Measurements from ENCODE around the gene SPG21. TPM values are rescaled to one million over a fixed set of nuclear protein-coding genes. Genes with fewer than 3 reads are reported as not detected.

SPG21 gene
- total and polyA plus RNA-seq, 3 donors from 2014 or later: 76.2 to 98.8 (median 85.5) TPM

DNA sequence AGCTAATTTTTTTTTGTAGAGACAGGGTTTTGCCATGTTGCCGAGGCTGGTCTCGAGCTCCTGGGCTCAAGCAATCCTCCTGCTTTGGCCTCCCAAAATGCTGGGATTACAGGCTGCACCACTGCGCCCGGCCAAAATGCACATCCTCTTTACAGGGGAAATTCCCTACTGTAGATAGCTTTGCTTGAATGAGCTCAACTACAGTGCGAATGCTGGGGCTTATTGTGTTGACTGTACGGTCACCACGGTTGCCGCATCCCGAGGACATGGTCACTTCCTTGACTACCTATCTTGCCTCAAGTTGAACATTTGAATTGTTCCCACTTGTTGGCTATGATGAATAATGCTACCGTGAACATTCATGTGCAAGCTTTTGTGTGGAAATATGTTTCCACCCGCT, 45.0 kb upstream of the SPG21 start:
- Histone ChIP-seq H3K4me1 (no peaks in the 10 kb centered on the region), H3K9me3 (no peaks in the 10 kb centered on the region), H3K27me3 (no peaks in the 10 kb centered on the region), H3K27ac (no peak overlapping the region), H3K36me3 (ENCODE audit: low read depth, missing control alignments) (no peaks in the 10 kb centered on the region), H3K4me3 (no peak overlapping the region)
- no peak for DNase-seq
- WGBS, 2 donors: 96% methylated on average over 11 of the region's 11 CpGs
- TF ChIP-seq POLR2A (IDR thresholded peaks at IDR 0.05): no peak
- TF ChIP-seq, protein P1, sequence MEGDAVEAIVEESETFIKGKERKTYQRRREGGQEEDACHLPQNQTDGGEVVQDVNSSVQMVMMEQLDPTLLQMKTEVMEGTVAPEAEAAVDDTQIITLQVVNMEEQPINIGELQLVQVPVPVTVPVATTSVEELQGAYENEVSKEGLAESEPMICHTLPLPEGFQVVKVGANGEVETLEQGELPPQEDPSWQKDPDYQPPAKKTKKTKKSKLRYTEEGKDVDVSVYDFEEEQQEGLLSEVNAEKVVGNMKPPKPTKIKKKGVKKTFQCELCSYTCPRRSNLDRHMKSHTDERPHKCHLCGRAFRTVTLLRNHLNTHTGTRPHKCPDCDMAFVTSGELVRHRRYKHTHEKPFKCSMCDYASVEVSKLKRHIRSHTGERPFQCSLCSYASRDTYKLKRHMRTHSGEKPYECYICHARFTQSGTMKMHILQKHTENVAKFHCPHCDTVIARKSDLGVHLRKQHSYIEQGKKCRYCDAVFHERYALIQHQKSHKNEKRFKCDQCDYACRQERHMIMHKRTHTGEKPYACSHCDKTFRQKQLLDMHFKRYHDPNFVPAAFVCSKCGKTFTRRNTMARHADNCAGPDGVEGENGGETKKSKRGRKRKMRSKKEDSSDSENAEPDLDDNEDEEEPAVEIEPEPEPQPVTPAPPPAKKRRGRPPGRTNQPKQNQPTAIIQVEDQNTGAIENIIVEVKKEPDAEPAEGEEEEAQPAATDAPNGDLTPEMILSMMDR (IDR thresholded peaks at IDR 0.05): no peak
- intact Hi-C loops (cut with DNase I; ENCODE audit: low total_unique reads): loop anchor here (10.0 kb wide), 1 partner anchor 50 kb away; no protein-coding TSS in a partner anchor

DNA sequence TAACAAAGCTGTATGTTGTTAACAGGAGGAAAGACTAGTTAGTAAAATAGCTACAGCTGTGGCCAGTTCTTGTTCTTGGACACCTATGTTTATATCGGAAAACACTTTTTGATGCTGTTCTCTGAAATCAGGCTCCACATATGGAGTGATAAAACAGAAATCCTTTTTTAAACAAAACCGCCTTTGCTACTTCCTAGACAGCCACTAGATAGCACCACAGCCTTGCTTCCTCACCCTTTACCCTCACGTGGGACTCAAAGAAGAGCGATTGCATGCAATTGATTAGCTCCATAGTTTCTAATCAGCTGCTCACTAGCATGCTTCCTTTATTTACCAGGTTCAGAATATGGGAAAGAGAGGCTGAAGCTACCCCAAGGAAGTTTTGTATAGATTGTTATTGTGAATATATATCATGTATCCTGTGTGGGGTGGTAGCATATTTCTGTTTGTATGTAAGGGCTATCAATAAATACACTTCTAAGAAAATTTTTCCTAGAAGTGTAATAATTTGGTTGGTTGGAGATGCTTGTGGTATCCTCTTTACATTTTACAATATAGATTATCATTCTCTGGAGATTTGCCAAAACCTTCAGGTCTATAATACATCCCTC, 44.0 kb upstream of the SPG21 start:
- H3K27me3 ChIP-seq: no peaks in the 10 kb centered on the region
- 23 to 31% methylated on average over 4 of the region's 4 CpGs for WGBS, 2 donors
- H3K9me3 ChIP-seq: no peaks in the 10 kb centered on the region
- TF ChIP-seq, protein P1 (IDR thresholded peaks at IDR 0.05): peak; percentile 22 to 33 (median 23)
- TF ChIP-seq POLR2A (IDR thresholded peaks at IDR 0.05): no peak
- H3K36me3 ChIP-seq (ENCODE audit: low read depth, missing control alignments): no peaks in the 10 kb centered on the region
- DNase-seq: no peak
- H3K4me1 ChIP-seq: no peaks in the 10 kb centered on the region
- intact Hi-C loops (cut with DNase I; ENCODE audit: low total_unique reads): loop anchor here (10.0 kb wide), 1 partner anchor 51 kb away; no protein-coding TSS in a partner anchor
- no peak overlapping the region for H3K27ac ChIP-seq
- no peak overlapping the region for H3K4me3 ChIP-seq

DNA sequence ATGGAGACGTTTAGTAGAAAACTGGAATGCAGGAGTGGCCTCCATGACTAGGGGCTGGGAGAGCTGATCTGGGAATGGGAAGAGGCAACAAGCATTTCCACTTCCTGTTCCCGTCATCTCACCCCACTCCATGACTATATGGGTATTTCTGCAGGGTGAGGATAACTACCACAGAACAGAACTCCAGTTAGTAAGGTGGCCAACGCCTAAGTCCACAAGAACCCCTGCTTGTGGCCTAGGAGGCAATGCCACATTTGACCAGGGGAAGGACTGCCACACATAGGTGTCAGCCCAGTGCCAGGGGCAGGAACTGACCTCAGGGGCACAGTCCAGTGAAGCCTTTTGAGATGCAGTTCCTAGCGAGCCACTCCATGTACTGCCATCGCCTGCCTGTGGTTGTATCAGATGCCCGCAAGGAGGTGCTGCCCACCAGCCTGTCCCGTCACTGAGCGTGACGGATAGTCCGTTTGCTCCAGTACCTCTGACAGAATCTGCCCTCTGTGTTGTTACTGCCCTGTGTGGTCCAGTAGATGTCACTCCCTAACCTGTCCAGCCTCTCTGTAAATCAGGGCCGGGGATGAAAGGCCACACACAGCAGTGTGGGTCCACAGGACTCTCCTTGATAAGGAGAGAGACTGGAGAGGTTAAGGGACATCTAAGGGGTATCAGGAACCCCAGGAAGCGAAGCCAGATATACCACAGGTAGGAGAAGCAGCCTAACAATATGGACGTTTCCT, 43.3 kb upstream of the SPG21 start:
- no peaks in the 10 kb centered on the region for H3K9me3 ChIP-seq
- no peaks in the 10 kb centered on the region for H3K36me3 ChIP-seq (ENCODE audit: low read depth, missing control alignments)
- no peak overlapping the region for H3K27ac ChIP-seq
- peak; percentile 75 for DNase-seq
- TF ChIP-seq, protein P1 (IDR thresholded peaks at IDR 0.05): peak; percentile 42 to 63 (median 62)
- no peak for TF ChIP-seq POLR2A (IDR thresholded peaks at IDR 0.05)
- H3K4me3 ChIP-seq: no peak overlapping the region
- intact Hi-C loops (cut with DNase I; ENCODE audit: low total_unique reads): loop anchor here (10.0 kb wide), 1 partner anchor 52 kb away; no protein-coding TSS in a partner anchor
- peaks cover 4% of the 10 kb centered on the region for H3K4me1 ChIP-seq
- WGBS, 2 donors: 51 to 56% methylated on average over 11 to 13 of the region's 13 CpGs
- H3K27me3 ChIP-seq: no peaks in the 10 kb centered on the region

DNA sequence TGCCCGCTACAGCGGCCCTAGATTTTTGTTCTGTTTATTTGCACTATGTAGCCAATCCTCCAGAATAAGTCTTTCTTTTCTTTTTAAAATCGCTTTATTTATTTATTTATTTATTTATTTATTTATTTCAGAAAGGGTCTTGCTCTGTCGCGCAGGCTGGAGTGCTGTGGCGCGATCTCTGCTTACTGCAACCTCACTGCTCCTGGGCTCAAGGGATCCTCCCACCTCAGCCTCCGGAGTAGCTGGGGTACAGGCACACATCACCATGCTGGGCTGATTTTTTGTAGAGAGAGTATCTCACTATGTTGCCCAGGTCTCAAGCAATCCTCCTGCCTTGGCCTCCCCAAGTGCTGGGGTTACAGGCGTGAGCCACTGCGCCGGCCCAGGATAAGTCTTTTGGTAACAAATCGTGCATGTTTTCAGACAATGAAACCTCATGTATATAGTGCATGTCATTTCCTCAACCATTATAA, 40.1 kb upstream of the SPG21 start:
- Histone ChIP-seq H3K27me3 (no peaks in the 10 kb centered on the region), H3K27ac (no peak overlapping the region), H3K4me1 (peaks cover 4% of the 10 kb centered on the region), H3K9me3 (no peaks in the 10 kb centered on the region), H3K36me3 (ENCODE audit: low read depth, missing control alignments) (no peaks in the 10 kb centered on the region), H3K4me3 (peak overlapping the region; percentile 90 to 96)
- WGBS, 2 donors: 35 to 59% methylated on average over 12 of the region's 12 CpGs
- intact Hi-C loops (cut with DNase I; ENCODE audit: low total_unique reads): loop anchor here (10.0 kb wide), 1 partner anchor 55 kb away; no protein-coding TSS in a partner anchor
- no peak for DNase-seq
- TF ChIP-seq POLR2A (IDR thresholded peaks at IDR 0.05): no peak
- TF ChIP-seq, protein P1 (IDR thresholded peaks at IDR 0.05): no peak
